ENCODE data around the gene VWA8.

- TF ChIP-seq FOXP4 (CRISPR knock-in tag; IDR thresholded peaks at IDR 0.05) (no peak), FOXA3 (CRISPR knock-in tag; IDR thresholded peaks at IDR 0.05) (no peak), TAF1 (CRISPR knock-in tag; IDR thresholded peaks at IDR 0.05) (no peak), ZMAT5 (CRISPR knock-in tag; IDR thresholded peaks at IDR 0.05; ENCODE audit: borderline replicate concordance, low read depth) (no peak), ERF (CRISPR knock-in tag; IDR thresholded peaks at IDR 0.05) (no peak)
Observed at GRCh38 chr13:41565216-41565615, 395.7 kb downstream of the VWA8 start.
